ENCODE data around the gene PLXNB1. TPM values are rescaled to one million over a fixed set of nuclear protein-coding genes. Genes with fewer than 3 reads are reported as not detected.

PLXNB1 gene
- total RNA-seq, 1 donor from 2014 or later = 115 TPM

DNA sequence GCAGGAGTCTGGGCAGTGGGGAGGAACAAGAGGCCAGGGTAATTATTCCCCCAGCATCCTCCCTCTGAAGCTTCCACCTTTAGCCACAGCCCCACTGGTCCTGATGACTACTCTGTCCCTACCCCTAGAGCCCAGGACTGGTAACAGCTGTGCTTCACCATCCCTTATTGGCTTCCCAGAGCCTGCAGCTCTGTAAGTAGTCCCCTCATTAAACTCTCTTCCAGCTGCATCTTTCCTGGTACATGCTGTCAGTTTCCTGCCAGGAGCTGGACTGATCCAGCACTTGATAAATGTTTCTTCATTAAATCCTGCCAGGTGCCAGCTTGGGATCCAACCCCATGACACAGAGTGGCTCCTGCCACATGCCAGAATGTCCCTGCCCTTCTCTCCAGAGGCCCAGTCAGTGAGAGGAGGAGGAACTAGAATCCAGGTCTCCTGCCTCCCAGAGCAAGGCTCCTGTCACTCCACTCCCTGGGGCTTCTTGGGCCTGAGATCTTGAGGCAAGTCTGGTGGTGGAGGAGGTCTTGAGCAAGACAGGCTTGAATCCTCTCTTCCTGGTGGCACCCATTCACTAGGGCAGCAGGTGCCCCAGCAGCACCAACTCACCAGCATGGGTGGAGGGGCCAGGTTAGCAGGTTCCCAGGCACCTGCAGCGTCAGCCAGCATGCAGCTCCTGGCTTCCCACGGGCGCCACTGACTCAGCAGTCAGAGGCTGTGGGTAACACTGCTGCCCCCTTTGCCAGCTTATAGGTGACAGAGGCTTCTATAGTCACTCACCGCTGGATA lies 30.3 kb downstream of the PLXNB1 start:
- no peak for DNase-seq (ENCODE audit: low spot score)
- peaks cover 3% of the 10 kb centered on the region for H3K27me3 Mint-ChIP-seq (ENCODE audit: low read depth)
- no peak overlapping the region for H3K4me3 Mint-ChIP-seq (ENCODE audit: unreplicated experiment)
- H3K4me1 Mint-ChIP-seq (ENCODE audit: low read depth) = peaks cover 27% of the 10 kb centered on the region
- TF ChIP-seq, protein P1, sequence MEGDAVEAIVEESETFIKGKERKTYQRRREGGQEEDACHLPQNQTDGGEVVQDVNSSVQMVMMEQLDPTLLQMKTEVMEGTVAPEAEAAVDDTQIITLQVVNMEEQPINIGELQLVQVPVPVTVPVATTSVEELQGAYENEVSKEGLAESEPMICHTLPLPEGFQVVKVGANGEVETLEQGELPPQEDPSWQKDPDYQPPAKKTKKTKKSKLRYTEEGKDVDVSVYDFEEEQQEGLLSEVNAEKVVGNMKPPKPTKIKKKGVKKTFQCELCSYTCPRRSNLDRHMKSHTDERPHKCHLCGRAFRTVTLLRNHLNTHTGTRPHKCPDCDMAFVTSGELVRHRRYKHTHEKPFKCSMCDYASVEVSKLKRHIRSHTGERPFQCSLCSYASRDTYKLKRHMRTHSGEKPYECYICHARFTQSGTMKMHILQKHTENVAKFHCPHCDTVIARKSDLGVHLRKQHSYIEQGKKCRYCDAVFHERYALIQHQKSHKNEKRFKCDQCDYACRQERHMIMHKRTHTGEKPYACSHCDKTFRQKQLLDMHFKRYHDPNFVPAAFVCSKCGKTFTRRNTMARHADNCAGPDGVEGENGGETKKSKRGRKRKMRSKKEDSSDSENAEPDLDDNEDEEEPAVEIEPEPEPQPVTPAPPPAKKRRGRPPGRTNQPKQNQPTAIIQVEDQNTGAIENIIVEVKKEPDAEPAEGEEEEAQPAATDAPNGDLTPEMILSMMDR (IDR thresholded peaks at IDR 0.05) = no peak
- H3K9me3 Mint-ChIP-seq (ENCODE audit: low read depth) = no peaks in the 10 kb centered on the region
- H3K36me3 Mint-ChIP-seq (ENCODE audit: low read depth) = peaks cover 11% of the 10 kb centered on the region
- H3K27ac Mint-ChIP-seq (ENCODE audit: unreplicated experiment) = no peak overlapping the region

DNA sequence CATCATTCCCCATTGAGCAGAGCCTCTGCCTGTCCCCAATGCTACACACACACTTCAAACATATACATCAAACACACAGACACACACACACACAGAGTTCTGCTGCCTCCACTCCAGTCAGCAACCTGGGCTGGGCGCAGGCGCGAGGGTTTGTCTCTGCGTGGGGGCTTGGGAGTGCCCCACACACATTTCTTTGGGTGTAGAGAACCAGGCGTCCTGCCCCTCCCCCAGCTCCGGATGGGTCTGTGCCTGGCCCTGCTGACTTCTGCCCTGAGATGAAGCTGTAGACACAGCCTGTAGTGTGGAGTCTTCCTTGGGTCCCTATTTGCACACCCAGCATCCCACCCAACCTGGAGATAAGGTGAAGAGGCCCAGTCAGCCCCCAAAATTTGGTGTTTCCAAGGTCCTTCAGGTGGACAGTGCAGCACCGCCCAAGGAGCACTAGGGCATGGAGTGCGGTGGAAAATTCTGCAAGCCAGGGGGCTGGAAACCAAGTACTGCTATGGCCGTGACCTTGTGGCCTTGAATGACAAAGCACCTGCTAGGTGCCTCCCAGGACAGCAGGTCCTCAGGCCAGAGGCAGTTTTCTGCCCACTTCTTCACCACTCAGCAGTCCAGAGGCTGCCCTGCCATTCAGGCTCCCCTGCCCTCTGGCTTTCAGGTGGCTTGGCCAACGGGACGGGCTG lies 31.0 kb downstream of the PLXNB1 start:
- Mint-ChIP-seq H3K4me3 (ENCODE audit: unreplicated experiment) (no peak overlapping the region), H3K27ac (ENCODE audit: unreplicated experiment) (no peak overlapping the region), H3K27me3 (ENCODE audit: low read depth) (peaks cover 3% of the 10 kb centered on the region), H3K4me1 (ENCODE audit: low read depth) (peaks cover 27% of the 10 kb centered on the region), H3K9me3 (ENCODE audit: low read depth) (no peaks in the 10 kb centered on the region), H3K36me3 (ENCODE audit: low read depth) (peaks cover 7% of the 10 kb centered on the region)
- DNase-seq (ENCODE audit: low spot score) = no peak
- TF ChIP-seq, protein P1 (IDR thresholded peaks at IDR 0.05) = no peak

DNA sequence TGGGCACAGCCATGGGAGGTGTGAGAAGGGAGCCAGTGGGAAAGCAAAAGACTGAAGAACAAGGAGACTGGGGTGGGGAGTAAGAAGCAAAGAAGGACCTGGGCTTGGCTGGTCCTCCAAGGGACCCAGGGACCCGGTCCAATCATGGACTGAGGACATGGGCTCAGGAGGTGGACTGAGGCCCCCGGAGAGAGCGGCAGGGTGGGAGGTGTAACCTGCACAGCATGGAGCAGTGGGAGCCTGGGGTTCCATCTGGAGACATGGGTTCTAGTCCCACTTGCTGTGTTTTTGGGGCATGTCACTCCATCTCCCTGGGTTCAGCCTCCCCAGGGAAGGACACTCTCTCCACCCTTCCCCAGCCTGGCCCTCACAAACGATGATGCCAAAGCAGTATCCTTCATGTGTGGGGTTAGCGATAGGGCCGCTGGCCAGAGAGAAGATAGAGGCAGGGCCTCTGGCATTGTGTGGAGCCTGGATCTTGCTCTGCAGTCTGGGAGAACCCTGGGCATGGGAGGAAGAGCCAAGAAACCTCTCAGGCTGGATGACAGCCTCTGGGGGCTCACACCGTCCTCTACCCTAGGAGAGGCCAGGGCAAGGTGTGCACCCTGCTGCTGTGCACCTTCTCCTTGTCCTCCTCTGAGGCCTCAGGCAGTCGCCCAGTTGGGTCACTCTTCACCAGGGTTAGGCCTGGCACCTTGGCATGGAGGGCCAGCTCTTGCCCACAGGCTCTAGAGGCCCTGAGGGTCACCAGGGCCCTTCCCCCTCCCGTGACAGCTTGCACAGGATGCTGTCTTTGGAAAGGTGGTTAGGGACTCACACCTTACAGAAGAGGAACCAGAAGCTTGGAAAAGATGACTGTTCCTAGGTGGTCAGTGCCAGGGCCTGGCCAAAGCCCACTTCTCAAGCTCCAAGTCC lies 31.9 kb downstream of the PLXNB1 start:
- TF ChIP-seq, protein P1 (IDR thresholded peaks at IDR 0.05) = no peak
- Mint-ChIP-seq H3K4me1 (ENCODE audit: low read depth) (peaks cover 24% of the 10 kb centered on the region), H3K9me3 (ENCODE audit: low read depth) (no peaks in the 10 kb centered on the region), H3K27me3 (ENCODE audit: low read depth) (peaks cover 3% of the 10 kb centered on the region), H3K27ac (ENCODE audit: unreplicated experiment) (peak overlapping the region; percentile 19), H3K4me3 (ENCODE audit: unreplicated experiment) (no peak overlapping the region), H3K36me3 (ENCODE audit: low read depth) (peaks cover 5% of the 10 kb centered on the region)
- DNase-seq (ENCODE audit: low spot score) = no peak

DNA sequence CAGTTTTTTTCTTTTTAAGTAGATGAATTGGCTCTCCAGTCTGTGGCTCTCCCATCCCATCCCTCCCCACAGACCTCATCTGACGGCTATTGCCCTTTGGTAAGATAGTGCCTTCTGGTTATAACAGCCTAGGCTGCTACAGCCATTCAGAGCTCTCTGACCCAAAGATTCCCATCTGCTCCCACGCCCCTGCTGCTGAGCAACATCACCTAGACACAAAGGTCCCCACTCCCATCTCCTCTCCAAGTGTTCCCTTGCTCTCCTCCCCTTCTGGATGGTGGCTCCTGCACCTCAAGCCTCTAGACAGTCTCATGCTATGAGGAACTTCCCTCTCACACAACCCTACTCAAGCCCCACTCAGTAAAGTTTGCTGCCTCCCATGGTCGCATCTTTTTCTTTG lies 34.2 kb downstream of the PLXNB1 start:
- Mint-ChIP-seq H3K27me3 (ENCODE audit: low read depth) (peaks cover 11% of the 10 kb centered on the region), H3K4me3 (ENCODE audit: unreplicated experiment) (no peak overlapping the region), H3K36me3 (ENCODE audit: low read depth) (peaks cover 4% of the 10 kb centered on the region), H3K9me3 (ENCODE audit: low read depth) (peaks cover 4% of the 10 kb centered on the region), H3K27ac (ENCODE audit: unreplicated experiment) (no peak overlapping the region), H3K4me1 (ENCODE audit: low read depth) (peaks cover 1% of the 10 kb centered on the region)
- TF ChIP-seq, protein P1 (IDR thresholded peaks at IDR 0.05) = no peak
- DNase-seq (ENCODE audit: low spot score) = no peak

DNA sequence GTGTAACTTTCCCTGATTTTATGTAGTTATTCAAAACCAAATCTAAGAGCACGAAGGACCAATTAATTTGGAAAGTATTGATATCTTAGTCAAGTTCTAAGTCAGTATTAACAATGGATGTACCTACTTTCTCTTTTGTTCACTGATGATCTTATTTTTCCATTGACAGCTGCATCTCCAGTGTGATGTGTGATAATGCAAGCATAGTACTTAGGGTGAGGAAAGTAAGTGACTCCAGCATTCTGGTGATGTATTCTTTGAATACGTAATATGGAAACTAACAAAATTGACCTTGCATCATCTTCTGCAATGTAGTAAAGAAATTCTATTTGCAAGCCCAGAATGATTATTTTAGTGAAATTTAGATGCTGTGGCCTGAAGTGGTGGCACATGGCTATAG lies 35.5 kb downstream of the PLXNB1 start:
- H3K36me3 Mint-ChIP-seq (ENCODE audit: low read depth) = peaks cover 3% of the 10 kb centered on the region

More for the DNA sequence above, 35.5 kb downstream of the PLXNB1 start:
- Mint-ChIP-seq H3K4me1 (ENCODE audit: low read depth) (peaks cover 6% of the 10 kb centered on the region), H3K27ac (ENCODE audit: unreplicated experiment) (no peak overlapping the region), H3K4me3 (ENCODE audit: unreplicated experiment) (no peak overlapping the region), H3K9me3 (ENCODE audit: low read depth) (peaks cover 4% of the 10 kb centered on the region), H3K27me3 (ENCODE audit: low read depth) (peaks cover 11% of the 10 kb centered on the region)
- DNase-seq (ENCODE audit: low spot score) = no peak
- TF ChIP-seq, protein P1 (IDR thresholded peaks at IDR 0.05) = no peak
